Measurements from ENCODE around the gene DES.

DNA sequence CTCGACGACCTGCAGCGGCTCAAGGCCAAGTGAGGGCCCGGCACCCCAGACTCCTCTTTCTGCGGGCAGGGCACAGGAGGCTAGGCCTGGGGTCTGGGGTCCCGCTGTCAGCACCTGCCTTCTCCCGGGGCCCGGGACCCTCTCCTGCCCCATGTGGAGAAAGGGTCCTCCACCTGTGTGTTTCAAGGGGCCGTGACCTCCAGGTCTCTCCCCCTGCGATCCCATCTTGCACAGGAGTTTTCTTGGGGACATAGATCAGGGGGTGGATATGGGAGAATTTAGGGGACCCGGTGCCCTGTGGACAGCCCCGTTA lies 791 bp downstream of the DES start:
- TF ChIP-seq POLR2AphosphoS5 (IDR thresholded peaks at IDR 0.05; ENCODE audit: low read depth, low read length), result no peak
- TF ChIP-seq, protein P1, sequence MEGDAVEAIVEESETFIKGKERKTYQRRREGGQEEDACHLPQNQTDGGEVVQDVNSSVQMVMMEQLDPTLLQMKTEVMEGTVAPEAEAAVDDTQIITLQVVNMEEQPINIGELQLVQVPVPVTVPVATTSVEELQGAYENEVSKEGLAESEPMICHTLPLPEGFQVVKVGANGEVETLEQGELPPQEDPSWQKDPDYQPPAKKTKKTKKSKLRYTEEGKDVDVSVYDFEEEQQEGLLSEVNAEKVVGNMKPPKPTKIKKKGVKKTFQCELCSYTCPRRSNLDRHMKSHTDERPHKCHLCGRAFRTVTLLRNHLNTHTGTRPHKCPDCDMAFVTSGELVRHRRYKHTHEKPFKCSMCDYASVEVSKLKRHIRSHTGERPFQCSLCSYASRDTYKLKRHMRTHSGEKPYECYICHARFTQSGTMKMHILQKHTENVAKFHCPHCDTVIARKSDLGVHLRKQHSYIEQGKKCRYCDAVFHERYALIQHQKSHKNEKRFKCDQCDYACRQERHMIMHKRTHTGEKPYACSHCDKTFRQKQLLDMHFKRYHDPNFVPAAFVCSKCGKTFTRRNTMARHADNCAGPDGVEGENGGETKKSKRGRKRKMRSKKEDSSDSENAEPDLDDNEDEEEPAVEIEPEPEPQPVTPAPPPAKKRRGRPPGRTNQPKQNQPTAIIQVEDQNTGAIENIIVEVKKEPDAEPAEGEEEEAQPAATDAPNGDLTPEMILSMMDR (IDR thresholded peaks at IDR 0.05 in 2 of 3, conservative IDR thresholded peaks at IDR 0.05 in 1 of 3; ENCODE audit: borderline replicate concordance in 1 of 3, insufficient read depth in 1 of 3, low read depth in 2 of 3, low read length in 2 of 3), result no peak
- TF ChIP-seq, protein P2, sequence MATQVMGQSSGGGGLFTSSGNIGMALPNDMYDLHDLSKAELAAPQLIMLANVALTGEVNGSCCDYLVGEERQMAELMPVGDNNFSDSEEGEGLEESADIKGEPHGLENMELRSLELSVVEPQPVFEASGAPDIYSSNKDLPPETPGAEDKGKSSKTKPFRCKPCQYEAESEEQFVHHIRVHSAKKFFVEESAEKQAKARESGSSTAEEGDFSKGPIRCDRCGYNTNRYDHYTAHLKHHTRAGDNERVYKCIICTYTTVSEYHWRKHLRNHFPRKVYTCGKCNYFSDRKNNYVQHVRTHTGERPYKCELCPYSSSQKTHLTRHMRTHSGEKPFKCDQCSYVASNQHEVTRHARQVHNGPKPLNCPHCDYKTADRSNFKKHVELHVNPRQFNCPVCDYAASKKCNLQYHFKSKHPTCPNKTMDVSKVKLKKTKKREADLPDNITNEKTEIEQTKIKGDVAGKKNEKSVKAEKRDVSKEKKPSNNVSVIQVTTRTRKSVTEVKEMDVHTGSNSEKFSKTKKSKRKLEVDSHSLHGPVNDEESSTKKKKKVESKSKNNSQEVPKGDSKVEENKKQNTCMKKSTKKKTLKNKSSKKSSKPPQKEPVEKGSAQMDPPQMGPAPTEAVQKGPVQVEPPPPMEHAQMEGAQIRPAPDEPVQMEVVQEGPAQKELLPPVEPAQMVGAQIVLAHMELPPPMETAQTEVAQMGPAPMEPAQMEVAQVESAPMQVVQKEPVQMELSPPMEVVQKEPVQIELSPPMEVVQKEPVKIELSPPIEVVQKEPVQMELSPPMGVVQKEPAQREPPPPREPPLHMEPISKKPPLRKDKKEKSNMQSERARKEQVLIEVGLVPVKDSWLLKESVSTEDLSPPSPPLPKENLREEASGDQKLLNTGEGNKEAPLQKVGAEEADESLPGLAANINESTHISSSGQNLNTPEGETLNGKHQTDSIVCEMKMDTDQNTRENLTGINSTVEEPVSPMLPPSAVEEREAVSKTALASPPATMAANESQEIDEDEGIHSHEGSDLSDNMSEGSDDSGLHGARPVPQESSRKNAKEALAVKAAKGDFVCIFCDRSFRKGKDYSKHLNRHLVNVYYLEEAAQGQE (IDR thresholded peaks at IDR 0.05; ENCODE audit: low read depth), result no peak

All from HCT116 (cell line).